GM12872 (cell line): ENCODE results near the gene FAM135A.

Experiments
- CTCF ChIP-seq: IDR thresholded peaks from 3 replicates; pipeline ENCODE4 v1.5.1; 2011; ENCODE audit warnings: low read depth, mild to moderate bottlenecking, low read length, moderate library complexity; ENCODE audit not compliant: insufficient read depth

Gene FAM135A

DNA sequence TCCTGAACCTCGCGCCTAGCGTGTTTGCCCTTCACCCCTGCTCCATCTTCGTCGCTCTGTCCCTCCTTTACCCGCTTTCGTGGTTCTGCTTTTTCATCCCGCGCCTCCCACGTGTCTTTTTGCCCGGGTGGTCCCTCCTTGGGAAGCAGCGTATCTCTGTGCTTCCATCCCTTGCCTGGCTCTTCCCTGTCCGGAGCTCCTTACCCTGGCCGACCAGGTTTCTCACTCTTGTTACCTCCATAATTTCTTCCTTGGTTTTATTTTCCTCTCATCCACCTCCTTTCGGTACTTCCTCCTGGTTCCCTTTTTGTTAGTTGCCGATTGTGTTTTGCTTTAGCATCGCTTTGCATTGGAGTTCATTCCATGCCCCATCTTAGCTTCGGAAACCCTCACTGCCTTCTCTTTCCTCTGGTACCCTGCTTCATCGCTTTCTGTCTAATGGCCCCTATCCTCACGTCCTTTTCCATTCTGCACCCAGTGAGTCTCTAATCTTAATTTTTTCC is 735 bp downstream of the FAM135A start:
- no peak for TF ChIP-seq CTCF

DNA sequence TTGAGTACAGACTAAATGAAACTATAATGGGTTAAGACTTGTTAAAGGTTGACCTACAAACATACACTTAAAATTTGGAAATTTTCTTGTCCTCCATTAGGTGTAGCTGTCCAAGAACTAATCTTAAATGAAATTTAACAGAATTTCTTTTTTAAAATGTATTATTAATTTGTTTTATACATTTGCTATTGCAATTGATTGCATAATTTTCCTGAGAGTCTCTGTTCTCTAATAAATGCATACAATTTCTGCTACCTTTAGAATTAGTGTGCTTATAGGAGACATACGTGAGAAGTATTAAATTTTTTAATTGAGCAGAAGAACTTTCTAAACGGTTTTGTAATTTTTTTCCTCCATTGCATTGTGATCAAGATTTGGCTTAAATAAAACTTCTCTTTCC is 1.5 kb downstream of the FAM135A start:
- no peak for TF ChIP-seq CTCF

DNA sequence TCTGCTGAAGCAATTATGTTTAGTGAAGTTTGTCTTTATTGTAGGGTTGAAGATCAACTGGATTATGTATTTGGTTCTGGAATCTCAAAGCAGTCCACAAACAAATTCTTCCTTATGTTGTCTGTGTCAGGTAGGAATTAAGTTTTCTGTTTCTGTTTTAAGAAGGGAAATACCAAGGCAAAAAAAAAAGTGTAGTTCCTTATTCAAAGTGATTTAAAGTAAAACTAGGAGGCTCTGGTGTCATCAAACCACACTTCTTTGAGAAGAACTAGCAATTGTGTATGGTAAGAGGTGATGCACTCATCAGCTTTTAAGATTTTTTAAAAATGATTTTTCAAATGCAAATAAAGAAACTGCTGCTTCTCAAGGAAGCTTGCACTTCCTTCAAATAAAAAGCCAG is 1.9 kb downstream of the FAM135A start:
- no peak for TF ChIP-seq CTCF

DNA sequence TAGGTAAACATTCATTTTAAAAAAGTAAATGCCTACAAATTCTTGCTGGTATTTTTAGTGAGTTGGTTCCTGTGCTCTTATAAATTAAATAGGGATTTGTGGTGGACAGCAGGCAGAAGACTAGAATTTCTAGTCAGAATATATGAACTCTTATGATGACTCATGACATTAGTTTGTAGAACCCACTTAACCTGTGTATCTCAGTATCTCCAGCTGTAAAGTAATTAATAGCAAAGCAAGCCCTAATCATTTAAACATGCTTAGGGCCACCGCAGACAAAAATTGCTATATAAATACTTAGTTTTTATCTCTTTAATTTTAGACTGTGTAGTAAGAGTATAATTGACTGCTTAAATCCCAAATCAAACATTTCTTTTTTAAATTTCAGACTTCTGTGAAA is 2.4 kb downstream of the FAM135A start:
- TF ChIP-seq CTCF, result no peak

- TF ChIP-seq CTCF, result no peak
Measured at GRCh38 chr6:70421509-70421908, 8.2 kb downstream of the FAM135A start.

- TF ChIP-seq CTCF, result no peak
Measured at GRCh38 chr6:70423189-70424134, 10.2 kb downstream of the FAM135A start.

DNA sequence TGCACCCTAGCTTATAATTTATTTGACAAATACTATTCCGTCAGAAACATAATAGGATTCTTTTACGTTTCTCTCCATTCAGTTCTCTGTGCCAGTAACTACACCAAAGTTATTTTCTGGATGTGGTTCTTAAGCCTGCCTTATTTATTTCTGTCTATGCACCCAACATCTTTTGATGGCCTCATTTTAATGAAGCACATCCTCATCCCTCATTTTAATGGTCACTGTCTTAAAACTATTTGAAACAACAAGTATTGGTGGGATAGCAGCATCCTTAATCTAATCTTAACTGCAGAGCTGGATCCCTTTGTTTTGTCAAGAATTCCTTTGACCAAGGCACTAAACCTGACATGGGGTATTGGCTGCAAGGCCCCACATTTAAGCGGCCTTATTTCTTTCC is 11.0 kb downstream of the FAM135A start:
- no peak for TF ChIP-seq CTCF
